HG02852 (cell line): ENCODE results near the gene SUZ12.
"Not testable (repeated sequence)": the region's sequence is repeated elsewhere in the genome, so short reads cannot be mapped to it uniquely, and the experiment has no call there.

ENCODE experiments used
- ATAC-seq: cut with Tn5 transposase; IDR thresholded peaks from one replicate; pipeline ENCODE4 v1.9.1; 2021; ENCODE audit warnings: mild to moderate bottlenecking, moderate library complexity; ENCODE audit not compliant: unreplicated experiment

SUZ12 gene

GRCh38 chr17:32033812-32034211 is 97.0 kb downstream of the SUZ12 start:
- ATAC-seq: not testable (repeated sequence)

GRCh38 chr17:32040246-32040645 is 103.4 kb downstream of the SUZ12 start:
- ATAC-seq: not testable (repeated sequence)

GRCh38 chr17:32041306-32041875 is 104.6 kb downstream of the SUZ12 start:
- ATAC-seq: not testable (repeated sequence)

GRCh38 chr17:32042266-32042665 is 105.5 kb downstream of the SUZ12 start:
- not testable (repeated sequence) for ATAC-seq

GRCh38 chr17:32045611-32046010 is 108.8 kb downstream of the SUZ12 start:
- ATAC-seq: not testable (repeated sequence)

GRCh38 chr17:32047663-32048062 is 110.9 kb downstream of the SUZ12 start:
- ATAC-seq: not testable (repeated sequence)
